Urothelium cell line (cell line): ENCODE results near the gene TRPM3.

Source experiments
- DNase-seq: peaks from one replicate; pipeline ENCODE4 v3.0.0; 2011; ENCODE audit warnings: low spot score, mixed read lengths
- FAIRE-seq: peaks from 2 replicates; lab custom pipeline; 2011; peaks lifted over from hg19 to GRCh38; lab: Jason Lieb, UNC

The TRPM3 gene

GRCh38 chr9:70594386-70594944, 527.0 kb downstream of the TRPM3 start:
- DNase-seq, result no peak
- no peak for FAIRE-seq

GRCh38 chr9:70593241-70593640, 528.2 kb downstream of the TRPM3 start:
- FAIRE-seq, result no peak

GRCh38 chr9:70590315-70590677, 531.1 kb downstream of the TRPM3 start:
- no peak for DNase-seq
- no peak for FAIRE-seq

More at GRCh38 chr9:70593241-70593640, 528.2 kb downstream of the TRPM3 start:
- no peak for DNase-seq

GRCh38 chr9:70589571-70590314, 531.7 kb downstream of the TRPM3 start:
- FAIRE-seq (no peak), DNase-seq (no peak)

- FAIRE-seq, result no peak
- no peak for DNase-seq
Measured at GRCh38 chr9:70588999-70589398, 532.4 kb downstream of the TRPM3 start.

- DNase-seq (peak; percentile 61), FAIRE-seq (no peak)
Measured at GRCh38 chr9:70588381-70588780, 533.0 kb downstream of the TRPM3 start.

GRCh38 chr9:70587201-70587600, 534.2 kb downstream of the TRPM3 start:
- no peak for DNase-seq
- no peak for FAIRE-seq

- DNase-seq (no peak), FAIRE-seq (no peak)
Measured at GRCh38 chr9:70586476-70586875, 534.9 kb downstream of the TRPM3 start.

- FAIRE-seq, result no peak
- DNase-seq, result no peak
Measured at GRCh38 chr9:70581955-70582350, 539.5 kb downstream of the TRPM3 start.

- DNase-seq, result no peak
- FAIRE-seq, result no peak
Measured at GRCh38 chr9:70581214-70581954, 540.0 kb downstream of the TRPM3 start.

- DNase-seq (no peak), FAIRE-seq (no peak)
Measured at GRCh38 chr9:70580606-70581195, 540.7 kb downstream of the TRPM3 start.

GRCh38 chr9:70579686-70580085, 541.7 kb downstream of the TRPM3 start:
- DNase-seq (no peak), FAIRE-seq (no peak)

GRCh38 chr9:70578720-70579119, 542.7 kb downstream of the TRPM3 start:
- FAIRE-seq, result peak; percentile 5
- no peak for DNase-seq

- FAIRE-seq, result no peak
- DNase-seq, result no peak
Measured at GRCh38 chr9:70577671-70578070, 543.8 kb downstream of the TRPM3 start.

GRCh38 chr9:70576116-70576515, 545.3 kb downstream of the TRPM3 start:
- DNase-seq (no peak), FAIRE-seq (no peak)

GRCh38 chr9:70574151-70574837, 547.1 kb downstream of the TRPM3 start:
- FAIRE-seq (no peak), DNase-seq (no peak)

GRCh38 chr9:70573308-70573707, 548.1 kb downstream of the TRPM3 start:
- FAIRE-seq, result no peak

GRCh38 chr9:70571258-70571657, 550.2 kb downstream of the TRPM3 start:
- DNase-seq, result no peak
- FAIRE-seq, result no peak

More at GRCh38 chr9:70573308-70573707, 548.1 kb downstream of the TRPM3 start:
- no peak for DNase-seq

GRCh38 chr9:70569791-70570190, 551.6 kb downstream of the TRPM3 start:
- FAIRE-seq (no peak), DNase-seq (no peak)

- FAIRE-seq (no peak), DNase-seq (no peak)
Measured at GRCh38 chr9:70569070-70569772, 552.2 kb downstream of the TRPM3 start.
